Measurements from ENCODE around the gene NUDCD3.

Gene NUDCD3

DNA sequence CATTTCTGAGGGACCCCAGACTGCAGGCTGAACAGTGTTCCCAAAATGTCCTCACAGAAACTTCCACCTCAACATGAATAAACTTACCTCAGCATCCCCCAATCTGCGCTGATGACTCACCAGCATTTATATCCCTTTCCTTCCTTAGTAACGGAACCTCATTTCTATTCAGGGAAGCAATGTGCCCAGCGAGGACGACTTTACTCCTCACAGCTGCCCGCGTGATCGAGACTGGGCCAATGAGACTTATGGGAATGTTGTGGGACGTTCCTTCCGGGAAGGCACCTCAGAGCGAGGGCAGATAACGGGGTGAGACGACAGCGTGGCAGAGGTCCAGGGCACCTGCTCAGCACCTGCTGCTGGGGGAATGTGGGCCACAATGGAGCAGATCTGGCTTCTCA is 91.9 kb downstream of the NUDCD3 start:
- no peak for DNase-seq

DNA sequence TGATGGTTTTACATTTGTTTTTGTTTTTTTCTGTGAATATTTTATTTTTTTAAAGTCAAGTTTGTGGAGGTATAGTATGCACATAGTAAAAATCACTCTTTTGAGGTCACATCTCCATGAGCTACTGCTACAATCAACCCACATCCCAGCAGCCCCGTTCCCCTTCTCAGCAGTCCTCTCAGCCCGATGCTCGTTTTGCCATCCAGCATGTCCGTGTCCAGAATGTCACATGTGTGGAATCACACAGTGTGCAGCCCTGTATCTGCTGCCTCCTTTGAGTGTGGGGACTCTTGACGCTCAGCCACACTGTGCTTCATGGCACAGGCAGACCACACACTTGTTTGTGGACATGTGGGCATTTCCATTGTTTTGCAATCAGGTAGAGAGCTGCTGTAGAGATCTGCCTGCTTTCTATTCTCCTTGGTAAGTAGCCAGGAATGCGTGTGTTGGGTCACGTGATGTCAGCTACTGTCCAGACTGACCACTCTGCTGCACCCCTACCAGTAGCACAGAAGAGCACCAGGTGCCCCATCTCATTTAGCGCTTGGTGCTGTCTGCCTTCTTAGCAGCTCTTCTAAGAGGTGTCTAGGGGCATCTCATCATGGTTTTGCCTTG is 93.4 kb downstream of the NUDCD3 start:
- DNase-seq, result no peak

DNA sequence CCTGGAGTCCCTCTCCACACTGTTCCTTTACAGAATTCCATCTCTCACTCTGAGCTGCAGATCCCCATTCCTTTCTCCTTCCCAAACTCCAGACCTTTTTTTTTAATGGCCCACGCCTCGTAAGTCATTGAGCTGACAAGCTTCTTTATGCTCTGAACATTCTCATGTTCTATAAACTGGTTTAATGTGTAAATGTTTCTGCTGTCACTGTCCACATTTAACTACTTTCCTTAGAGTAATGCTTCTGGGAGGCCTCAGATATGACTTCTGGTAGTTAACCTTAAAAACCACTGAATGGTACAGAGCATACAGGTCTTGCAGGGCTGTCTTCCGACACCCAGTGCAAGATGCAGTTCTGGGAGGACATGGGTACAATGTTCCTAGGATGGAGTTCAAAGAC is 94.0 kb downstream of the NUDCD3 start:
- no peak for DNase-seq

DNA sequence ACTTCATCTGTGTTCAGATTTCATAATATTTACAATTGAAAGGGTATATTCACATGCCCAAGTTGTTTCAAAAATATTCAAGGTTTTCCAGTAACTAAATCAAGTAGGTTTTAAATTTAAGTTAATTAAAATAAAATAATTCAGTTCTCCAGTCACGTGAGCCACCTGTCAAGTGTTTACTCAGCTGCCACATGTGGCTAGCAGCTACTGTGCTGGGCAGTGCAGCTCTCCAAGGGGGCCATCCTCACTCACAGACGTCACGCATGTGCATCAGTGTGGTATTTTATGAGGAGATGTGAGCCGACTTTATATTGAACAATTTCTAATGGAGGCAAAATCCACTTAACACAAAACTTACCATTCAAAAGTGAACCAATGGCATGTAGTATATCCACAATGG is 95.4 kb downstream of the NUDCD3 start:
- no peak for DNase-seq

DNA sequence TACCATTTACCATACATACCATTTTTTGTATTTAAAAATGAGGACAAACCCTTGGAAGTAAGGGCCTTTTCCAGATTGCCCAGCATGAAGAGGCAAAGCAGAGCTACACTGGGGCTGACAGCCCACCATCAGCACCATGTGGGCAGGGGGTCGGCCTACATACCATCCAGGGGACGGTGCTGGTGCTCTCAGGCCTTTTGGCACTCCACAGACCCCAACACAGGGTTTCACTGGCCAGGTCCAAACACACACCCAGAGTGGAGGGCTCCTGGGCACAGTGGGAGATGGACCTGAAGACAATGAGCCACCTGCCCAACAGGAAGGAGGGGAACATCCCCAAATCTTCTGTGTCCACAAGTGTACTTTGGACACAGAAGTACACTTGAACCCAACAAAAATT is 95.8 kb downstream of the NUDCD3 start:
- no peak for DNase-seq

DNA sequence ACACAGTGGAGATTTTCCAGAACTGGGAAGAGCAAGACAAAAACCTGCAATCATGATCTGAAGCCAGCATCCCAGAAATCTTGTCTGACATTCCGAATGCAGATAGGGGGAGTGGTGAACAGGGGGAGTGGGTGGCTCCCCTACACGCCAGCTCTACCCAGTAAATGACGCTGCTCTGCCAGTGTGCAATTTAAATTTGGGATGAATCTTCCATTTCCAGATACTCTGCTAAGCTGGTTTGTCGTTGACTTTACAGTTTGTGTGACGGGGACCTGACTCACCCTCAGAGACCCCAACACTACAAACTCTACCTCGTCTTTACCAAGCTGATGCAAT is 96.4 kb downstream of the NUDCD3 start:
- no peak for DNase-seq

DNA sequence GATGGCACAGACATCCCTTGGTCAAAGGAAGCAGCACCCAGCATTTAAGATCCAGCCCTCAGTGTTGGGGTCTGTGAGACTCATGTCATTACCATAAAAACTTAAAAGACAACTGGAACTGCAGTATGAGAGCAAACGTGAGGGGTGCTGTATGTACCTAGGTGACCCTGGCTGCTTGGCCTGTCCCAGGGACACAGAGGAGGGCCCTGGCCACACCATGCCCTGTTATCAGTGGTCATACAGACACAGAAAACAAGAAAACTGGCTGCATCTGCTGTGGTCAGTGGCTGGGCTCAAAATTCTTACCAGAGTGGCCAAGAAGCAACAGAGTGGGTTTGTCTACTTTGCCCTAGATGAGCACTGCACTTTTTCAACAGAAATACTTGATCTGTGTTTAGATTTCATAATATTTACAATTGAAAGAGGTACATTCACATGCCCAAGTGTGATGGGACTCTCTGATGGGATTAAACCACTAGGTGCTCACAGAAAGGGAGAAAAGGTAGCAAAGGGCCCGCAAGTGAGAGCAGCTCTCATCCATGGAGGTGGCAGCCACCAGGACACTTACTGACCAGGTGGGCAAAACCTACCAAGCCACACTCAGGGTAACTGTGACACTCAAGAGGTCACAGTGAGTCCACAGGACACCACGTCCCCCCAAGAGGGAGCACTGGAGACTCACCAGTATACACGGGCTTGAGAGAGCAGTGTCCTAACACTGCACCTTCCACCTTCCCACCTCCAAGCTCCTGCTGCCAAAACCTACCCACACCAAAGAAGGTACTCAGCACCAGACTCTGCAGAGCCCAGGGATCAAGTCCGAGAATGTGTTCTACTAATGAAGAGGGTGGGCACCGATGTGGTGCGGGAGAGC is 97.0 kb downstream of the NUDCD3 start:
- DNase-seq, result no peak

DNA sequence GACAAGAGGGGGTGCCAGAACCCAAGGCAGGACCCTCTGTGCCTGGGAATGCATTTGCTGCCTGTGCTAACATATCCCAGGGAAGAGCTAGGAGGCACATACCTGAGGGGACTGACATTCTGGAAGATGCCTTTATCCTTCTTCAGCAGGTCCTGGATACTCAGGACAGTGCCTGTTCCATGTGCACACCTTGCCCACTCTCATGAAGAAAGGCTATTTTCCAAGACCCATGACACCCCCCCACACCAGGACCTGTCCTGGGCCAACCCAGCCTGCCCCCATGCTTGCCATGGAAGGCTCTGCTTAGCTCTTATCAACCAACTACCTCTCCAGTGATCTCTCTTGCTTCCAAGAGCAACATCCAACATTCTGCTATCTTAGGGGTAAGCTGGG is 97.8 kb downstream of the NUDCD3 start:
- DNase-seq, result no peak

DNA sequence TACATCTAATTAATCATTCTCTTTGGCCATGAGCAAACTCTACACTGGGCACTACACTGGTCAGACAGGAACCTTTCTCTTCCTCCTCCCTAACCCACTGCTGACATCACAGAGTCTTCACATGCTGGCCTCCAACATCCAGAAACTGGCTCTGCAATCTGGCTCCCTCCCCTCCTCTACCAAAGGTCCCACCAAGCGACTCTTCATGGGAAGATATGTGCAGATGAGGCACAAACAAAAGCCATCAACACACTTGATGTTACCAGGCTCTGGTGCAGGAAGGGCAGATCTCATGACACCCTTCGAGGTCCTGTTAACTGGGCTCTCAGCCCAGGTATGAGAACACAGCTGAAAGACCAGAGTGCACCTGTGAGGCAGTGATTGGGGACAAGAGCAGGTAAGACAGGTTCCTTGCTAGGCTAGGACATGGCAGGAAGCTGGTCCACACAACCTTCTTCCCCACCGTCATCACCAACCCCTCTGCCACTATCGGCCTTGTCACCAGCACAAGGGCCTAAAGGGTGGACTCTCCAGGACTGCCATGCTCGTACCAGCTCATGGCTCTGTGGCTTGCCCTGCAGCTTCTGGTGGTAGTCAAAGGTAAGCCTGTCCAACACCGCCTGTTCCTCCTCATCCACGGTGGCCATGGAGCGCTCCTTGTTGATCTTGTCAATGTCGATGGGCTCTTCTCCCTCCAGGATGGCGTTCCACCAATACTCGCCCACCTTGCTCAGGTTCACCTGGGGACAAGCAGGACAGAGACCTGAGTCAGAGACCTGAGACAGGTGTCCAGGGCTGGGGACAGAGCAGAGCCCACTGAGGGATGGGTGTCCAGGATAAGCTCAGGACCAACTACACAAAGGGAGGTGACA is 98.5 kb downstream of the NUDCD3 start:
- no peak for DNase-seq

DNA sequence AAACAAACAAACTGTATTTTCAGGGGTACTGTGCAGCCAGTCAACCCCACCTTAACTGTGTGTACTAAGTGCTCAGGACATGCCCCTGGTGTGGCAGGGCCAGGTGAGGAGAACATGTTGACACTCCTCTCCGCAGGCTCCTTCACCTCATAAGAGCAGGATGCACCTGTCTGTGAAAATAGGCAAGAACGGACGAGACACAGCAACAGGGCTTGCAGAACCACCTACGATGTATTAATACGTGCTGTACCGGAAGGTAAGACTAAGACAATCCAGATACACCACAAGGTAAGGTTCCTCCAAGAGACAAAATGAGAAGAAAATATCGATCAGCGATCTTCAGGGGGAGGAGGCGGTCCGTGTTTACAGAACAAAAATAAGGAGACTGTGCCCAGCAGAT is 99.3 kb downstream of the NUDCD3 start:
- DNase-seq, result no peak

DNA sequence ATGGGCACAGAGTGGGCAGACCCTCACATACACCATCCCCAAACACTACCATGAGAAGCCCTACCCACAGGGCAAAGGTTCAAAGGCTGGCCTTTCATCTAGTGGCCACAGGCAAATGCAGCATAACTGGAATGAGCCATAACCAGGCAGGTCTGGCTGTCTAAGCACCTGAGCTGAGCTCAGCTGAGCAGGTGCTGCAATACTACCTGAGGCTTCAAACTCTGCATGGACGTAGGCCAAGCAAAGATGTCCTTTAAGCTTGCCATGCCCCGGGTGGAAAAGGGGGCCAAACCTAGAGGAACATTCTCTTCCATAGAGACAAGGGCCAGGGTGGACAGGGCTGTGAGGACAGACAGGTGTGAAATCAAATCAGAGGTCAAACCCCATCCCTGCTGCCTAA is 99.8 kb downstream of the NUDCD3 start:
- DNase-seq, result no peak

DNA sequence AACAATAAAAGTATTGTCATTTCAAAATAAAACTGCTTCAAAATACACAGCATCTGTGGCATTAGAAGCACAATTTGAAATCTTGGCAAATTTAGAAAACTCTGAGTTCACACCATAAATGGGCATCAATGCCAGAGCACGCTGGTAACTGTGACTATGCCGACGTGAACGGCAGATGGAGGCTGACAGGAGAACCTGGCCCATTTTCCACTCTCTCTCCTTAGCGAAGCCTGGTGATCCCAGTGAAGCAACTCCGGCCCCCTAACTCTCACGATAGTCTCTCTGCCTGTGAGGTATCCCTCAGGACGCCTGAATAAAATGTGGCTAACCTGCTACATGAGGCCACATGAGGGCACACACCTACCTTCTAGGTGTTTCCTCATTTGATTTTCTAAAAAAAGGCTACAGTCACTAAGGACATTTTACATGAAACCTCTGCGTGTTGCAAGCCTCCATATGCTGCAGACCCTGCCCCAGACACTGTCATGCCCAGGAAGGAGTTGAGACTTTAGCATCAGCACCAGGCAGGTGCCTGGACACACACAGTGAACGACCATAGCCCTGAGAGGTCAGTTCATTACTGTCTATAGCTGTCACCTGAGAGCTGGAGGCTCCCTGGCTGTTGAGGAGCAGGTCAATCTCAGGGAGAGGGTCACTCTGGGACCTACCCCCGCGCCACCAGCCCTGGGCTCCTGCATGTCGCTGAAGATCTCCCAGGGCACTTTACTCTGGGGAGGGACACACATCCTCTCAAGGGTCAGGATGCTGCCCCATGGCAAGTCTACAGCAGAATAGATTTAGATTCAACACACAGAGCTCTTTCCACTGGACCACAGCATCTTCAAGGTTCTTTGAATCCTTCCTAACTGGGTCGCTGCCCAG is 102.1 kb downstream of the NUDCD3 start:
- DNase-seq, result no peak

DNA sequence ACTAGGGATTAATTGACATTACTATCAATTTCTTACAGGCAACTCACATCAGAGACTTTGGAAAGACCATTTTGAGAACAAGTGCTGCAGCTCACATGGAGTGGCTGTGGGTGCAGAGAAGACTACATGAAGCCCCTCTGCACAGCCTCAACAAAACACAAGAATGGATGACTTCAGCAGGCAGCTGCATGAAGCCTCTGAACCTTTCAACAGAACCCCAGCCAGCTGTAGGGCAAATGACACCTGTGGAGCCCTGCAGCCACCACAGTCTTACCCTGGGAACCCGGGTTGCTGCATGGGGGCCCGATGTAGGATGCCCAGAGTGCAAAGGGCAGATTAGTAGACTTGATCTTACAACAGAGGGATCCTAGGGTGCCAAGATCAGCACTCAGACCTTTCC is 103.1 kb downstream of the NUDCD3 start:
- no peak for DNase-seq

DNA sequence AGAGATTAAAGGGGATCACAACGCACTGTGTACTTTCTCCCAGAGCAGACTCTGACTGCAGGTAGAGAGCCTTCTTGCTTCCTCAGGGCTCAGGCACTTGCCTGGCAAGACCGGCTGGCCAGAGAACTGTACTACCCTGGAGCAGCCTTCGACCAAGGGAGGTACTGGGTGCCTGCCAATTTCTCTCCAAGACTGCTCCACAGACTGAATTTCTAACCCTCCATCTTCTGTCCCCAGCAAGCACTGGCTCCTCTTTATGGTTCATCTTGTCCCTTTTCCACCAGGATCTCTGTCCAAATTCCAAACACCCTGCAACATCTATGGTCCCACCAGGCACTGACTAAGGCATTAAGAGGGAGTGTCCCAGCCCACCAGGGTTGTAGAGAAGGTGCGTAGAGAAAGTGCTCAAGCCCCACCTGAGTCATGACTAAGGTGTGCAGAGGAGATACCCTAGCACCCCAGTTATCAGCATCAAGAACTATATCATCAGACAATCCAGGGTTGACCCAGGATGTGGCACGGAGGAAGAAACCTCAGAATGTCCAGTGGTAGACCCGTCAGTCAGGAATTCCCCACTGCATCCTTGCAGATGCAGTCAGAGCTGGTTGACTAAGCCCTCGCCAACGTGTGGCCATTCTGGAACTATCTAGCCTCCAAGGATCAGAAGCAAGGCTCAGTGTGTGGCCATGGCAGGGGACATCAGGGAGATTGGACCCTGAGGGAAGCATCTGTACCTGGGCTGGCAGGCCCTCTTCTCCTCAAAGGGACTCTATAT is 104.1 kb downstream of the NUDCD3 start:
- DNase-seq, result no peak

DNA sequence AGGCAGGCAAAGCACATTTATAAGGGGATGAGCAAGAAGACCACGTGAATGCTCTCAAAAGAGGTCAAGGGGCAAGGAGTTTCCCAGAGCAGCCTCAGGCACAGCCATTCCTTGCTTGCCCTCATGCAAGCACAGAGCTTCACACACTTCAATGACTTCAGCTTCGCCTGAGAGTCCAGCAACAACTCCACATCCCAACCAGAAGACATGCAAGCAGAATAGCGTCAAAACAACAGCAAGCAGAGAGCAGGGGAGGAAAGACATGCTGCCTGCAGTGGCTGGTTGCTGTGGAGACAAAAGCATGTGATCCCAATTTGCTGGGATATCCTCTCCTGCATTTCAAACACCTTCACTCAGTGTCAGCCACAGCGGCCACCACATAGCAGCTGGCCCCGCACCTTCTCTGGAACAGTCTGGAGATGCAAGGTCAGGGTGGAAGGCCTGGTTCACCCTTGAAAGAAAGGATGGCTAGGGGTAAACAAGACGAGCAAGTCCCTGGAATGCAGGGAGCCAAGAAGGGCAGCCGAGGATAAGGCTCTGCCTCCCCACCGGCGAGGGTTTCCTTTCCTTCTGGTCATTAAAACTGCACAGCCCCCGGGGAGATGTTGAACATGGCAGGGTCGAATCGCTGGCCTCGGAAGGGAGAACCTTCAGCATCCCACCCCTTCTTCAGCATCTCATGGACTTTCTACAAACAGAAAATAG is 104.9 kb downstream of the NUDCD3 start:
- no peak for DNase-seq

DNA sequence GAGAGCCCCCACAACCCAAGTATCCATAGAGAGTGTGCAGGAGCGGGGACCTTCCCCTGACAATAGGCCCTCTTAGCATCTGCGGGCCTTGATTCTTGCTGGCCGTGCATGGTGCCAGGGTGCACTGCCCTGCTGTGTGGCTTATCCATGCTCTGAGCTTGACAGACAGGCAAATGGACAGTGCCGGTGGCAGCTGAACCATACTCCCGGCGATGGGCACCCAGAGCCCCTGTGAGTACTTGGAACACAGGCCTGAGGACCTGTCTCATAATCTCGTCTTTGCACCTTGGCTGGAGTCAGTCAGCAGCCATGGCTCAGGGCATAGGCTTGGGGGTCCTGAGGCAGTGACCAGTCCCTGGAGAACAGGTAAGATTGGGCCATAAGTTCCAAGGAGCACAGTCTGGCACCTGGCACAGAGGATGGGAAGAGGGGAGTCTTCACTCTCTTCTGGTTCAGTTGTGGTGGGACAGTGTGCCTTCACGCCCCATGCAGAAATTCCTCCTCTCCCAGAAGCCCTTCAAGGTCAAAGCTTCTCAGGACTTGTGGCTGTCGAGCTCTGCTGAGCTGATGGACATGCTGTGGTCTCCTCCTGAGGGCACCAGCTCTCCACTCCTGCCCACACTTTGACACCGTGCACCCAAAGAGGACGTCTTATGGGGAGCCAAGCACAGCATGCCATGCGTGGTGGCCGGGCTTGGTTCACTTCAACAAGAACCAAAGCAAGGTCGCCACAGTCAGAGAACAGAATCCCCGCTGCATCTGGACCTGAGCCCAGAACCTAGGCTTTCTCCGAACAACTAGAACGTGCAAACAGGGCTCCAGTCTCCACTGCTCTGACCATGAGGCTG is 105.6 kb downstream of the NUDCD3 start:
- DNase-seq, result no peak

DNA sequence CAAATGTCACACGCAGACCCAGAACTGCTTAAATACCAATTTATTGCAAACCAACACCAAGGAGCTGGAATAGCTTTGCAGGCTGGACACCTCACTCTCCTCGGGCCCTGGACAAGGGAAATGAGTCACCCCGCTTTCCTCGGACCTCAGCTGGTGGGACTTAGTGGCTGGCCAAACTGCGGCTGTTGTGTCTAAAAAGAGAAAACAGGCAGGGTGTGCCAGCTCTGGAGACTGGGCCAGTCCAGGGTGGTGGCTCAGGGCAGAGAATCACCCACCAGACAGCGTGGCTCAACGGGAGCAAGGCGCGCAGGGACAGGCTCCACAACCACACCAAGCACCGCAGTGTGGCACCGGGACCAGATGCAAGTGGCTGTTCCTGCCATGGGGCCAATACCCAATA is 106.9 kb downstream of the NUDCD3 start:
- DNase-seq, result no peak

DNA sequence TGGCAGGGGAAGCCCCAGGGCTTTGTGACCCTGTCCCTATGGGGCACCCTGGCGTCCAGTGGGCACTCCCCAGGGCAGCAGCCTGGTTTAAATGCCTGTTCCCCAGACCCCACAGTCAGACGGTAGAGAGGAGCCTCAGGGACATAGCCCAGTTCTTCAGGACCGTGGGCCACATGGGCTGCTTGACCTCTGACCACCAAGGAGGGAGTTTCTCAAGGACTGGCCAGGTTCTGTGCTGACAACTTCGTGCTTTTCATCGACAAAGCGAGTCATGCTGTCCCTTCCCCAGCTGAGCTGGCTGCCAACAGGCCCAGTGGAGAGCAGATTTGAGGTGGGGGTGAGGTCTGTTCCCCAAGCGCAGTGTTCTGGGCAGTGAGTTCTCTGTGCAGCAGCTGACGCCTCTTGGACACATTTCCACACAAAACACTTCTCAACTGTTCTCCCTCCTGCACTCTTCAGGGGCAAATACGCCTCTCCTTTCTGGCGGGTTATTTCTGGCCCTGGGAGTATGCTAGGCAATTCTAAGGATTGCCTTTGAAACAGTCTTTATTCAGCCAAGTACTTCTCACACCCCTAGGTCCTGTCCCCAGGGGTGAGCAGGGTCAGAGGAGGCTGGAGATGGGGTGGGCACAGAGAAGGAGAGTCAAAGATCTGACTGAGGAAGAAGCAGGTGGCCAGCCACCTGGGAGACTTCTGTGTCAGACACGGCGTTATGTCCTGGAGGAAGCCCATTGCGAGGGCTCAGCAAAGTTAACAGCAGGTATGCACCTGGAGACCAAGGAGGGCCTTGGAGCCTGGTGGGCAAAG is 107.8 kb downstream of the NUDCD3 start:
- no peak for DNase-seq

DNA sequence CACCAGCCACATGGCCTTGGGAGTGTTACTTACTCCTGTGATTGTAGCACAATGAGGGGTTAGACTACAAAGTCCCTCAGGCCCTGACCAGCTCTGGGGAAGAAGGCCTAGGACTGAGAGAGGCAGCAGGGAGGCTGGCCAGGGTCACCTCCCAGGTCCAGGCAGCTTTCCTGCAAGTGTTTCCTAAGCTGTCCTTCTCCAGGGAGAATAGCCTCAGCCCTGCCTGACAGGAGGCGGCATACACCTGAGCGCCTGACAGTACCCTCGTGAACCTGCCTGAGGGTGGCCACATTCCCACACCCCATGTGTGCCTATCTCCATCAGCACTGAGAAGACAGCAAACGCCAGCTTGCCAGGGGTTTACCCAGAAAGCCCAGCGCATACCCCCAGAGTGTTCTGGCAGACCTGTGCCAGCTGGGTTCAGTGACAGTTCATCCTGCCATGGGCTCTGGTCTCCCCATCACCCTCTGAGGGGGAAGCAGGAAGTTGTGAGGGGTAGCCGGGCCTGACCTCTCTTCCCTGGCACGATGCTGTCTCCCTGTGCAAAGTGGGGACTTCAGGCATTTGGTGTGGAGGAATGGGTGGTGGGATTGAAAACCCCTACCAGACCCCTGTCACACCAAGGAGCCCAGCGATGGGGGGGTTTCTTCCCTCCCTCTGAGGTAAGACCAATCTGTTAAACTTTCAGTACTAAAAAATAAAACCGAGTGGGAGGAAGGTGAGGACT is 108.8 kb downstream of the NUDCD3 start:
- no peak for DNase-seq
